ENCODE results near the gene CAMK4. TPM values are rescaled to one million over a fixed set of nuclear protein-coding genes. Genes with fewer than 3 reads are reported as not detected.

CAMK4 gene
- total and polyA plus RNA-seq, 9 of the 15 experiments (the other 6 are each of a cell fraction or from before 2014, with no cell fraction given): 0.35 TPM; not detected in 8

DNA sequence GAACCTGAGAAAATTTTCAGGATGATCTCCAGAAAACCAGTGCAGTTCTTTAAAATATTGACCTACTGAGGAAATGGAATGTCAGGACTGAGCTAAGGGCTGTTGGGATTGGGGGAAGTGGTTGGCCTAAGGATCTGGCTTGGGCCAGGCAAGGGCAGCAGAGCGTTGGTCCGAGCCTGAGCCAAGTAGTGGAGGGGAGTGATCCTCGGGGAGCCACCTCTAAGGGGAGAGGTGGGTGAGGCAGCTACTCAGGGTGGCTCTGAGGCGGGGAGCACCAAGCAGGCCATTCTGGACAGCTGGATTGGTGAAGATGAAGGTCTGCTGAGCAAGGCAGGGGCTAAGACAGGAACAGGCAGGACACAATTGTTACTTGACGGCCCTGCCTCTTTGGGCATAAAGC, 11.5 kb downstream of the CAMK4 start:
- ChIA-PET CTCF (ENCODE audit: low intra/inter-chr PET ratio) (no interaction called here), POLR2A (interaction anchor here (1.0 kb wide), 1 partner anchor 9 kb away, joined by 3 read pairs; no protein-coding TSS in a partner anchor)
- Histone ChIP-seq H3K4me2 (ENCODE audit: insufficient read depth, low read length) (no peak overlapping the region), H2AFZ (ENCODE audit: low read depth, low read length) (no peak overlapping the region), H3K9me3 (replicated peaks; ENCODE audit: control insufficient read depth, insufficient read depth, low read depth, low read length) (no peaks in the 10 kb centered on the region), H3K4me3 (no peak overlapping the region), H3K79me2 (ENCODE audit: control insufficient read depth, insufficient read depth, low read length) (no peaks in the 10 kb centered on the region), H3K36me3 (ENCODE audit: control insufficient read depth, insufficient read depth, low read length) (no peaks in the 10 kb centered on the region), H4K20me1 (replicated peaks; ENCODE audit: control insufficient read depth, insufficient read depth, low read length) (no peaks in the 10 kb centered on the region), H3K9ac (ENCODE audit: insufficient read depth in 1 of 2, low read depth in 2 of 2, low read length in 2 of 2) (no peak overlapping the region), H3K4me1 (replicated peaks in 1 of 2; ENCODE audit: control insufficient read depth in 2 of 2, insufficient read depth in 2 of 2, low read length in 2 of 2) (no peaks in the 10 kb centered on the region), H3K9me1 (ENCODE audit: control insufficient read depth, insufficient read depth, low read length) (no peaks in the 10 kb centered on the region), H3K27me3 (ENCODE audit: control insufficient read depth in 2 of 2, insufficient read depth in 2 of 2, low read length in 2 of 2) (no peaks in the 10 kb centered on the region), H3K27ac (ENCODE audit: extremely low read depth, low read depth, low read length) (no peak overlapping the region)
- FAIRE-seq (no peak), ATAC-seq (no peak), DNase-seq (ENCODE audit: extremely low read depth in 1 of 4, low spot score in 3 of 4) (no peak)
- TF ChIP-seq ZNF764 (CRISPR knock-in tag; IDR thresholded peaks at IDR 0.05; ENCODE audit: low read depth) (no peak), HEY1 (CRISPR knock-in tag; IDR thresholded peaks at IDR 0.05; ENCODE audit: borderline replicate concordance) (no peak)
- TF ChIP-seq, protein P1, sequence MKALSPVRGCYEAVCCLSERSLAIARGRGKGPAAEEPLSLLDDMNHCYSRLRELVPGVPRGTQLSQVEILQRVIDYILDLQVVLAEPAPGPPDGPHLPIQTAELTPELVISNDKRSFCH (CRISPR knock-in tag; IDR thresholded peaks at IDR 0.05): no peak
- TF ChIP-seq, protein P1 (tag; IDR thresholded peaks at IDR 0.05): no peak
- in situ Hi-C loops (cut with MboI) (no loop called here), intact Hi-C loops (cut with micrococcal nuclease) (no loop called here)
- 0% methylated on average over 3 of the region's 5 CpGs for WGBS (ENCODE audit: insufficient coverage, low coverage, missing lambda C conversion rate)
- no TSS peak for BruUV-seq (replicated peaks)

GRCh38 chr5:111236348-111236747, 12.2 kb downstream of the CAMK4 start:
- H3K27ac ChIP-seq (ENCODE audit: extremely low read depth, low read depth, low read length): no peak overlapping the region
- WGBS (ENCODE audit: insufficient coverage, low coverage, missing lambda C conversion rate): 0% methylated on average over 2 of the region's 2 CpGs
- H3K27me3 ChIP-seq (ENCODE audit: control insufficient read depth in 2 of 2, insufficient read depth in 2 of 2, low read length in 2 of 2): no peaks in the 10 kb centered on the region
- no TSS peak for BruUV-seq (replicated peaks)
- DNase-seq (ENCODE audit: extremely low read depth in 1 of 4, low spot score in 3 of 4) (no peak), FAIRE-seq (no peak), ATAC-seq (no peak)
- H3K4me1 ChIP-seq (replicated peaks in 1 of 2; ENCODE audit: control insufficient read depth in 2 of 2, insufficient read depth in 2 of 2, low read length in 2 of 2): no peaks in the 10 kb centered on the region
- H3K4me2 ChIP-seq (ENCODE audit: insufficient read depth, low read length): no peak overlapping the region
- no peaks in the 10 kb centered on the region for H3K36me3 ChIP-seq (ENCODE audit: control insufficient read depth, insufficient read depth, low read length)
- no peaks in the 10 kb centered on the region for H4K20me1 ChIP-seq (replicated peaks; ENCODE audit: control insufficient read depth, insufficient read depth, low read length)
- H3K4me3 ChIP-seq: no peak overlapping the region
- no peak overlapping the region for H2AFZ ChIP-seq (ENCODE audit: low read depth, low read length)
- no peak overlapping the region for H3K9ac ChIP-seq (ENCODE audit: insufficient read depth in 1 of 2, low read depth in 2 of 2, low read length in 2 of 2)
- H3K79me2 ChIP-seq (ENCODE audit: control insufficient read depth, insufficient read depth, low read length): no peaks in the 10 kb centered on the region
- intact Hi-C loops (cut with micrococcal nuclease): no loop called here
- H3K9me1 ChIP-seq (ENCODE audit: control insufficient read depth, insufficient read depth, low read length): no peaks in the 10 kb centered on the region
- POLR2A ChIA-PET: interaction anchor here (1.0 kb wide), 1 partner anchor 9 kb away, joined by 3 read pairs; no protein-coding TSS in a partner anchor
- in situ Hi-C loops (cut with MboI): no loop called here
- CTCF ChIA-PET (ENCODE audit: low intra/inter-chr PET ratio): no interaction called here
- H3K9me3 ChIP-seq (replicated peaks; ENCODE audit: control insufficient read depth, insufficient read depth, low read depth, low read length): no peaks in the 10 kb centered on the region
- TF ChIP-seq ZBED1 (IDR thresholded peaks at IDR 0.05): no peak
- no peak for TF ChIP-seq CLOCK (CRISPR knock-in tag; IDR thresholded peaks at IDR 0.05; ENCODE audit: borderline replicate concordance)
- TF ChIP-seq MAZ (CRISPR knock-in tag; conservative IDR thresholded peaks at IDR 0.05 in 1 of 2, IDR thresholded peaks at IDR 0.05 in 1 of 2): no peak
- no peak for TF ChIP-seq CEBPB (tag; IDR thresholded peaks at IDR 0.05)
- TF ChIP-seq POU5F1 (IDR thresholded peaks at IDR 0.05; ENCODE audit: borderline replicate concordance, low read depth, low read length, partially characterized antibody): no peak
- no peak for TF ChIP-seq ZNF395 (CRISPR knock-in tag; IDR thresholded peaks at IDR 0.05)
- TF ChIP-seq EGR1 (conservative IDR thresholded peaks at IDR 0.05): no peak
- TF ChIP-seq SMARCB1 (IDR thresholded peaks at IDR 0.05; ENCODE audit: insufficient read length, low read depth): no peak
